ENCODE measurements around the gene EGR1.

The EGR1 gene

GRCh38 chr5:138454121-138454520, 11.2 kb upstream of the EGR1 start:
- no peaks in the 10 kb centered on the region for H3K9me3 ChIP-seq (ENCODE audit: low read length)
- H3K9me2 ChIP-seq (ENCODE audit: low read depth, low read length): no peaks in the 10 kb centered on the region
- no peak overlapping the region for H3K9ac ChIP-seq (ENCODE audit: low read length)
- no peaks in the 10 kb centered on the region for H4K20me1 ChIP-seq (ENCODE audit: insufficient read depth, low read length)
- no peak overlapping the region for H3K4me3 ChIP-seq (ENCODE audit: low read depth, low read length, poor library complexity, severe bottlenecking)
- no peak overlapping the region for H2AFZ ChIP-seq (ENCODE audit: low read length)
- H3K27ac ChIP-seq (ENCODE audit: low read depth, low read length, poor library complexity, severe bottlenecking): no peak overlapping the region
- no peak overlapping the region for H3K4me2 ChIP-seq (ENCODE audit: low read length)
- 0 out of 2 replicates have a peak, but pooled peaks cover 4% of the 10 kb centered on the region for H3K27me3 ChIP-seq (ENCODE audit: insufficient read depth, low read length)
- TF ChIP-seq EZH2 (IDR thresholded peaks at IDR 0.05; ENCODE audit: borderline replicate concordance, low read length) (no peak), CTCF (IDR thresholded peaks at IDR 0.05; ENCODE audit: low read length) (no peak)
- H3K36me3 ChIP-seq (ENCODE audit: insufficient read depth, low read length): no peaks in the 10 kb centered on the region
- H3K79me2 ChIP-seq (ENCODE audit: insufficient read depth, low read length): no peaks in the 10 kb centered on the region
- no peaks in the 10 kb centered on the region for H3F3A ChIP-seq (ENCODE audit: insufficient read depth, low read length)
- H3K4me1 ChIP-seq (ENCODE audit: insufficient read depth, low read length, severe bottlenecking): peaks cover 16% of the 10 kb centered on the region

- TF ChIP-seq CTCF (IDR thresholded peaks at IDR 0.05; ENCODE audit: low read length) (no peak), EZH2 (IDR thresholded peaks at IDR 0.05; ENCODE audit: borderline replicate concordance, low read length) (no peak)
- H3F3A ChIP-seq (ENCODE audit: insufficient read depth, low read length): no peaks in the 10 kb centered on the region
- no peaks in the 10 kb centered on the region for H3K79me2 ChIP-seq (ENCODE audit: insufficient read depth, low read length)
- H3K27ac ChIP-seq (ENCODE audit: low read depth, low read length, poor library complexity, severe bottlenecking): no peak overlapping the region
- no peak overlapping the region for H2AFZ ChIP-seq (ENCODE audit: low read length)
- no peaks in the 10 kb centered on the region for H3K36me3 ChIP-seq (ENCODE audit: insufficient read depth, low read length)
- H3K27me3 ChIP-seq (ENCODE audit: insufficient read depth, low read length): 0 out of 2 replicates have a peak, but pooled peaks cover 4% of the 10 kb centered on the region
- no peak overlapping the region for H3K4me2 ChIP-seq (ENCODE audit: low read length)
- H3K9me2 ChIP-seq (ENCODE audit: low read depth, low read length): no peaks in the 10 kb centered on the region
- no peak overlapping the region for H3K4me3 ChIP-seq (ENCODE audit: low read depth, low read length, poor library complexity, severe bottlenecking)
- H3K4me1 ChIP-seq (ENCODE audit: insufficient read depth, low read length, severe bottlenecking): peaks cover 24% of the 10 kb centered on the region
- H3K9ac ChIP-seq (ENCODE audit: low read length): no peak overlapping the region
- no peaks in the 10 kb centered on the region for H3K9me3 ChIP-seq (ENCODE audit: low read length)
- H4K20me1 ChIP-seq (ENCODE audit: insufficient read depth, low read length): no peaks in the 10 kb centered on the region
Observed at GRCh38 chr5:138455232-138455930, 9.9 kb upstream of the EGR1 start.

- no peak overlapping the region for H3K4me3 ChIP-seq (ENCODE audit: low read depth, low read length, poor library complexity, severe bottlenecking)
- no peak overlapping the region for H3K4me2 ChIP-seq (ENCODE audit: low read length)
- no peaks in the 10 kb centered on the region for H3K9me2 ChIP-seq (ENCODE audit: low read depth, low read length)
- H3K27me3 ChIP-seq (ENCODE audit: insufficient read depth, low read length): 0 out of 2 replicates have a peak, but pooled peaks cover 4% of the 10 kb centered on the region
- H3F3A ChIP-seq (ENCODE audit: insufficient read depth, low read length): no peaks in the 10 kb centered on the region
- no peaks in the 10 kb centered on the region for H3K36me3 ChIP-seq (ENCODE audit: insufficient read depth, low read length)
- no peak overlapping the region for H3K9ac ChIP-seq (ENCODE audit: low read length)
- no peaks in the 10 kb centered on the region for H3K79me2 ChIP-seq (ENCODE audit: insufficient read depth, low read length)
- H3K4me1 ChIP-seq (ENCODE audit: insufficient read depth, low read length, severe bottlenecking): peaks cover 29% of the 10 kb centered on the region
- no peaks in the 10 kb centered on the region for H3K9me3 ChIP-seq (ENCODE audit: low read length)
- TF ChIP-seq CTCF (IDR thresholded peaks at IDR 0.05; ENCODE audit: low read length) (no peak), EZH2 (IDR thresholded peaks at IDR 0.05; ENCODE audit: borderline replicate concordance, low read length) (no peak)
- no peaks in the 10 kb centered on the region for H4K20me1 ChIP-seq (ENCODE audit: insufficient read depth, low read length)
- no peak overlapping the region for H3K27ac ChIP-seq (ENCODE audit: low read depth, low read length, poor library complexity, severe bottlenecking)
- H2AFZ ChIP-seq (ENCODE audit: low read length): no peak overlapping the region
Observed at GRCh38 chr5:138457531-138458275, 7.6 kb upstream of the EGR1 start.
